Measurements from ENCODE around the gene ADARB2.

ADARB2 gene

DNA sequence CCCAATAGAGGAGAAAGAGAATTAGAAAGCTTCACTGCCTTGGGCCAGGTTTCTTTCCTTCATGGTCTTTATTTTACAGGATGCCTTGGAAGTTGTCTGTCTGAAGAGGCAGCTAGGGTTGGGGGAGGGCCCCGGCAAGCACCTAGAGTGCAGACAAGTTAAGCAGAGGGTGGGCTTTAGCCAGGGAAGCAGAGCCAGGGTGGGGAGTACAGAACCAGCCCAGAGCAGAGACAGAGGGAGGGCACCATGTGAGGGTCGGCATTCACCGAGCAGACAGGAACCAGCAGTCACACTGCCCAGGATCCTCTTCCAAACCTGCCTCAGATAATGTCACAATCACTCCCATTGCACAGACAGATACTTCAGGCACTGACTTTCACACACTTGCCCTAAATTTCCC is 75.9 kb downstream of the ADARB2 start:
- DNase-seq, result no peak

DNA sequence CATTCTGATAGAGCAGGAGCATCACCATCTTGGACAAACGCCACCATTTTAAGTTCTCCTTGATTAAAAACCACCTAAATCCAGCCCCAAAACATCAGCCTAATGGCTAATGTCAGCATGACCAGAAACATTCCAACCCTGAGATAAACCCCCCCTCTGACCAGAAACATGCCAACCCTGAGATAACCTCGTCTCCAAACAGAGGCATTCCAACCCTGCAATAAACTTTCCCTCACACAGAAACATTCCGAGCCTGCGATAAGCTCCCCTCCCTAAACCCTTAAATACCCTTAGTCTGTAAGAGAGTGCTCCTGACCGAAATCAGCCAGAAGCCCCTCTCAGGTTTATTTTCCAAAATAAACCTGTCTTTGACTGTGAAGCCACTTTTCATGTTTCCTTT is 76.5 kb downstream of the ADARB2 start:
- DNase-seq, result no peak

DNA sequence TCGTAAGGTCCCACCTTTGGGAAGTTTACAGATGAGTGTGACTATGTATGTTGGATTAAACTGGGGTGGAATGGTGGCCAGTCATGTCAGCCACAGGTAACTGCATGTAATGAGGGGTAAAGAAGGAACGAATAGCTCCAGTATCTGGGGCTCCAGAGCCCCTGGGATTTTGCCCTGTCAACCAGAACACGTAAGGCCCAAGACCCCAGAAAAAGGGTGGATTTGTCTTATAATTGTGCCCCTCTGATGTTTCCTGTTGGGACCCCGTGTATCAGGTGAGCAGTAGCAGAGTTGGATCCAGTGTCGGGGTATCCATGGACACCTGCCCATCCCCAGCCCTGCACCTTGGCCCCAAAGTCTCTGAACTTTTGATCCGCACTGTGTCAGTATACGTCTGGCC is 76.9 kb downstream of the ADARB2 start:
- no peak for DNase-seq

- no peak for DNase-seq
These were observed 78.0 kb downstream of the ADARB2 start for GRCh38 chr10:1659221-1659791.

GRCh38 chr10:1658658-1659057 is 78.7 kb downstream of the ADARB2 start:
- DNase-seq, result no peak

- no peak for DNase-seq
These were observed 79.8 kb downstream of the ADARB2 start for GRCh38 chr10:1657479-1657878.

DNA sequence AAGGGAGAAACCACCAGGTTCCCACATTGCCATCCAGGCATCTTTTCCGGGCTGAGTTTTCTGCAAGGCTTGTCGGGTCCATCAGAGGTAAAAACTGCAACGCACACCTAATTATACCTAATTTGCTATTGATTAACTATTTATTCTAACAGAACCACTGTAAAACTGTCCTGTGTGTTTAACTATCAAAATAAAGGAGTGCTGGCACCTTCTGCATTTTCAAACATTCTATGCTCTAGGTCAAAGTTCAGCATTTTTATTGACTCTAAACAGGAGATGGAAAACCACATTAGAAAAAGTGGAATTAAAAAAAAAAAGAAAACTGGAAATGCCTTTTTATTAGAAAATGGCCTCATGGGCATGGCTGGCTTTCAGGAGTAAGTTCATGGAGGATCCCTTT is 82.0 kb downstream of the ADARB2 start:
- no peak for DNase-seq

DNA sequence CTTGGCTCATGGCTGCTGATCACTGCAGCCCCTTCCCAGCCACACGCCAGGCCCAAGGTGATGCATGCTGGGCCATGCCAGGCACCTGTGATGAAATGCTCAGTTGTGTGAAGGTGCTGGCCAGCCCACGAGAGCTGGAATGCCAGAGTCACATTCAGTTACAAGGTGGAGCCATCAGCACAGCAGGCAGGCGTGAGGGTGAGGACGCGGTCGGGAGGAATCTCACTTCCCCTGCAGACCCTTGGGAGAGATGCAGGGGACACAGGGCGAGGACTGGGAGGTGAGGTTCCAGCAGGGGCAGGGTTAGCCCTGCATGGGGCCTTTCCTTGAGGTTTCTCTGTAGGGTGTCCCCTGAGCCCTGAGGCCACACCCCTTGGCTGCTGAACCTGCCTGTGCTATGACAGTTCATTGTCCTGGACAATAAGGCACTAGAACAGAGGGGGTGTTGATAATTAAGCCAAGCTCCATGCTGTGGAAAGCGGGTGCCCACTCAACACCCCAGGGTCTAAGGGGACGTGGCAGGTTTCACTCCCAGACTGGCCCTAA is 82.4 kb downstream of the ADARB2 start:
- no peak for DNase-seq

- DNase-seq, result no peak
These were observed 83.1 kb downstream of the ADARB2 start for GRCh38 chr10:1654247-1654646.

- DNase-seq, result no peak
These were observed 84.0 kb downstream of the ADARB2 start for GRCh38 chr10:1653321-1653720.

- no peak for DNase-seq
These were observed 85.2 kb downstream of the ADARB2 start for GRCh38 chr10:1652151-1652550.

DNA sequence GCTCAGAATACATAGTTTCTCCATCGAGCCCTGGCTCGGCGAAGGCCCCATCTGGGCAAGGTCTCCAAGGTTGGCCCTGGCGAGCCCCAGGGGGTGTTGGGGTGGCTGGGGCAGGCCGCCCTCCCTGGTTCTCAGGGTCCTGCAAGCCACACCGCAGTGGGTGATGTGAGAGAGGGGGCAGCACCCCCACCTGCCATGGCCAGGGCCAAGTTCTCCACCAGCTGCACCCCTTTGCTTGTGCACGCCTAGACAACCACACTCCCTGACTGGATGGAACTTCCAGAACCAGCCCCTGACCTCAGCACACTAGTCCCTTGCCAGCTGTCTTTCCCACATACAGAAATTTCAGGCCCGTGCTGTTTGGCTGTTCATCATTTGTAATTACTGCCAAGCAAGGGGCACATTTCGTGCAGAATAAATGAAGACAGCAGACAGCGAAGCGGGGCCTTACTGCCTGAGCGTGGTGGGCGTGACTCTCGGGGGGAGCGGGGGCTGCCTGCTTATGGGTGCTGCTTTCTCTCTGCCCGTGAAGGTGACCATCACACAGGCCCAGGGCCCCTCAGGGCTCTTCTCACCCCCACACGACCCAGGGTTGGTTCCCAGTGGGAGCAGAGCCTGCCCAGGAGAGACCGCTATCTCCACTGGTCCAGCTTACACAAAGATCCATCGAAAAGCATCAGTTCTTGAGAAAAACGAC is 85.9 kb downstream of the ADARB2 start:
- no peak for DNase-seq

GRCh38 chr10:1650542-1651269 is 86.6 kb downstream of the ADARB2 start:
- DNase-seq, result no peak

DNA sequence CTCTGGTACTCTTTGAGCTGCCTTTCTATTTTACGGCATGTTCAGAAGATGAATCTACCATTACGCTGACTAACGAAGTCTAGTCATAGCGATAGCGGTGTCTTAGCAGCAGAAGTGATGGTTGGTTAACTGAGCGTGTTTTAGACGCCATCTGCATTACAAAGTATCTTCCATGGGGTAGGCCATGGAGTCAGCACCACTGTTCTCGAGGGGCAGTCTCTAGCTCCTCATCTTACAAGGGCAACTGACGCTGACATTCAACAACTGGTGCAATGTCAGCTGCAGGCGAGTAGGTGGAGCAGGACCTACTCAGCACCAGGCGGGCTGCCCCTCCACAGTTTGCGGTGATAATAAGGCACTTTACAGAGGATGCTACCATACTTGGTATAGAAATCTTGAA is 88.7 kb downstream of the ADARB2 start:
- DNase-seq, result no peak

- DNase-seq, result no peak
These were observed 91.0 kb downstream of the ADARB2 start for GRCh38 chr10:1646332-1646731.

DNA sequence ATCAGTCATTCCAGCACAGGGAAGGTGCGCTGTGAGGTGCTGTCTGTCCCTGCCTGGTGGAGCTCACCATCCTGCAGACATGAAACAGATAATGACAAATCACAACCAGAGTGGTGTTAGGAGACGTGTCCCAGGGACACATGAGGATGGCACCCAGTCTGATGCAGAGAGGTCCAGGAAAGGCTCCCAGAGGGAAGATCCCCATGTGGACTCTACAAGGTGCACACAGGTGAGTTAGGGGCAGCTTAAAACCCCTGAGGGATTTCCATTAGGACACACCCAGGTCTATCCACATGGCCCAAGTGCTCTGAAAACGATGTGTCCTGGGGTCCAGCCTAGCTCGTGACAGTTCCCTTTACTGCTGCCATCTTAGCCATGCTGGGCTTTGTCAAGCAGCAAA is 91.4 kb downstream of the ADARB2 start:
- DNase-seq, result no peak

DNA sequence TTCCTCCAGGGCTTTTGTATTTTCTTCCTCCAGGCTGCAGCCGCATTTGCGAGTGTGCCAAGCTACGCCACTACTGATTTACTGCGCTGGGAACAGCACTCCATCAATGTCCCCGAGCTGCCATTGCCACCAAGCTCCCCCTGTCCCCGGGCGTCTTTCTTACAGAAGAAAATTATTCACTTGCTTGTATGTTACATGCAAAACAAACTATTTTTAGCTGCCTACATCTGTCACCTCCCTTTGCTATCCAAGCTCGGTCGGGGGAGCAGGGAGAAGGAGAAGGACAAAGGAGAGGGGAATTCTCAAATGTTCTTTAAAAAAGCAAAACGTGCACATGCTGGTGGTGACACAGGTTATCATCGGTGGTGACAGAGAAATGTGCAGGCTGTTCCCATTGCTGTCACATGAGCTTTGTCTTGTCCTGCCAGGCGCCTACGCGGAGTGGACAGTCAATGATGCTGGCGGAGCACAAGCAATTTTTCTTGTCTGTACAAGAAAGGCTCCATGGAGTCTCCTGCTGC is 93.1 kb downstream of the ADARB2 start:
- DNase-seq, result no peak

DNA sequence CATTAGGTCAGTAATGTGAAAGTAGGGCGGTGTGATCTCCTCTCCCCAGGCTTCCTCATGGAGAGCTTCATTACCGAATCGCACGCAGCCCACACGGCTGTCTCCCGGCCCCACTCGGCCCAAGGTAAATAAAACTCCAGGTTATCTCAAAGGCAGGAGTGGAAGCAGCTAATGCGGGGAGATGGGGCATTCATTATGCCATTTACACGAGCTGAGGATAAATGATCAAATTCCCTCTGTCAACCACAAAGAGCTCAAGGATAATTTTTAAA is 93.5 kb downstream of the ADARB2 start:
- DNase-seq, result no peak

GRCh38 chr10:1643161-1643907 is 94.0 kb downstream of the ADARB2 start:
- no peak for DNase-seq

GRCh38 chr10:1642600-1643160 is 94.6 kb downstream of the ADARB2 start:
- DNase-seq, result no peak

DNA sequence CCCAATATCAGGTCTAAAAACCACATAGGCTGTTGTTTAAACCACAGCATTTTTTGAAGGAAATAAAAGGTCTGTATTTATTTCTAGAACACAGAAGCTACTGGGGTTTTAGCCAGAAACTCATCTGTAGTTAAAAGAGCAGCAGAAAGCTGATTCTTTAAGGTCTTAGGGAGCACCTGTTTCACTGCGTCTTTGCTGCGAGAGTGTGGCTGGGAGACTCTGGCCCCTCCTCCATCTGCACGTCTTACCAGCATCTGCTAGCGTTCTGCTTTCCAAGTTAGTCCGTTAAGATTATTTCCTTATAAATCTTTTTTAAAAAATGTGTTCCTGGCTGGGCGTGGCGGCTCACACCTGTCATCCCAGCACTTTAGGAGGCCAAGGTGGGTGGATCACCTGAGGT is 95.9 kb downstream of the ADARB2 start:
- DNase-seq, result no peak

DNA sequence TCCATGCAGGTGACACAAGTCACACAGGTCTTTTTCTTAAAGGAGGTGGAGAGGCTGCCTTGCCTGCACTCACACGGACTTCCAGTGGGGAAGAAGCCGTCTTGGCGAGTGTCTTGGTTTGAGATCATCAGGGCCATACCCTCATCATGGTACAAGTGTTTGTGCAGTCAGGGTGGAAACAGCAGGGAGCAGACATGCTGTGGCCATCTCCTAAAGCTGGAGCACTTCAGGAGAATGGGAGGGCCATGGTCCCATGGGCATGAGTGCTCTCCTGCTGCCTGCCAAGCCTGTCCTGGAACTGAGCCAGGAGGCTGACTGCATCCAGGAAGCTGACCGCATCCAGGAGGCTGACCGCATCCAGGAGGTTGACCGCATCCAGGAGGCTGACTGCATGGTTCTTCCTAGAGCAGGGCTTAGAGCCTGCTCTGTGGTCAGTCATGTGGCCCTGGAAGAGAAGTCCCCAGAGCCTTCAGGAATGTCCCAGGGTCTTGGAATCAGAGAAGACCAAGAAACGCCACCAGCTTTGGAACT is 98.4 kb downstream of the ADARB2 start:
- DNase-seq, result no peak

DNA sequence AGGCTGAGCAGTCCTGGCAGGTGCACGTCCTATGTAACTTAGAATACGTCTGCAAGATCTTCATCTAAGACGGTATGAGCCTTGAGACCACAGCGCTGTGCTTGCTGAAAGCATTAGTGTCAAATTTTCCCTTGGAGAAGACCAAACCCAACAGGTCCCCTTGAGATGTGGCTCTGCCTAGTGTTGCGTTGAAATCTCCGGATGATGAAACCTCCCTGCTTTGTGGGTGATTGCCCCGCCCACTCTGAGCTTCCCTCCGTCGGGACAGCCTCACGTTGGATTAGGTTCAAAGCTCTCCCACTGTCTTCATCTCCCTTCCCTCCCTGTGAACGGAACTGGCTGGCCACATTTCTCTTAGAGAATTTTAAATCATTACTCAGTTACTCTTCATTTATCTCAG is 102.0 kb downstream of the ADARB2 start:
- DNase-seq, result no peak
